RWPE1 (cell line): ENCODE results near the gene KCNK15.
A peak's percentile ranks its signal among the peaks of the same experiment; 100 is the strongest.

ENCODE experiments used
- CTCF ChIA-PET: fragments of 350-600 bp; sonication (Branson Sonifier 250); formaldehyde crosslinking; extraction: SDS; loops from one replicate; lab custom pipeline; 2021; lab: Yijun Ruan, JAX
- POLR2A ChIA-PET: fragments of 400-600 bp; formaldehyde crosslinking; extraction: SDS; loops from one replicate; lab custom pipeline; 2020; ENCODE audit warnings: antibody characterized with exemption; ENCODE audit not compliant: low non-redundant PET; lab: Yijun Ruan, JAX
- DNase-seq: peaks from one replicate; pipeline ENCODE4 v3.0.0; 2012; ENCODE audit warnings: low spot score
- H3K27ac ChIP-seq: fragments of 450-650 bp; 2 replicates; pipeline ENCODE4 v1.5.1; 2017
- CTCF ChIP-seq: fragments of 450-650 bp; conservative IDR thresholded peaks from 2 replicates; pipeline ENCODE4 v1.5.1; 2017; ENCODE audit warnings: low read depth, mild to moderate bottlenecking

The KCNK15 gene

GRCh38 chr20:44748005-44748370, 2.3 kb downstream of the KCNK15 start:
- DNase-seq: no peak
- no peak overlapping the region for H3K27ac ChIP-seq
- TF ChIP-seq CTCF: no peak
- ChIA-PET CTCF (interaction anchor here (0.6 to 5.3 kb wide), 15 partner anchors 10 to 202 kb away, joined by 3 to 39 read pairs (median 3); no protein-coding TSS in a partner anchor), POLR2A (no interaction called here)

- no peak; the same call in 1 of the 2 replicates for TF ChIP-seq CTCF
- DNase-seq: peak; percentile 43
- ChIA-PET CTCF (interaction anchor here (0.6 to 5.3 kb wide), 18 partner anchors 10 to 556 kb away, joined by 3 to 39 read pairs (median 3); partner anchors contain the start of gene YWHAB), POLR2A (no interaction called here)
- no peak overlapping the region for H3K27ac ChIP-seq
Observed at GRCh38 chr20:44750081-44750805, 4.6 kb downstream of the KCNK15 start.

GRCh38 chr20:44752099-44752931, 6.7 kb downstream of the KCNK15 start:
- ChIA-PET CTCF (interaction anchor here (0.5 to 1.6 kb wide), 9 partner anchors 18 to 193 kb away, joined by 3 to 6 read pairs (median 3); no protein-coding TSS in a partner anchor), POLR2A (no interaction called here)
- no peak overlapping the region for H3K27ac ChIP-seq
- TF ChIP-seq CTCF: no peak
- DNase-seq: no peak

- CTCF ChIA-PET: interaction anchor here (0.6 to 1.5 kb wide), 5 partner anchors 16 to 1227 kb away, joined by 3 to 4 read pairs (median 4); no protein-coding TSS in a partner anchor
- no peak for TF ChIP-seq CTCF
- POLR2A ChIA-PET: no interaction called here
- H3K27ac ChIP-seq: no peak overlapping the region
- no peak for DNase-seq
Observed at GRCh38 chr20:44754554-44754953, 8.9 kb downstream of the KCNK15 start.

- CTCF ChIA-PET: interaction anchor here (0.5 to 1.4 kb wide), 6 partner anchors 11 to 111 kb away, joined by 3 to 6 read pairs (median 4); no protein-coding TSS in a partner anchor
- no peak for DNase-seq
- H3K27ac ChIP-seq: no peak overlapping the region
- POLR2A ChIA-PET: no interaction called here
- TF ChIP-seq CTCF: no peak
Observed at GRCh38 chr20:44756011-44756688, 10.5 kb downstream of the KCNK15 start.

GRCh38 chr20:44756956-44757355, 11.3 kb downstream of the KCNK15 start:
- ChIA-PET CTCF (interaction anchor here (2.2 kb wide), 1 partner anchor 8 kb away, joined by 15 read pairs; no protein-coding TSS in a partner anchor), POLR2A (no interaction called here)
- H3K27ac ChIP-seq: no peak overlapping the region
- no peak for TF ChIP-seq CTCF
- no peak for DNase-seq
